Uterus (tissue), 2 donors: Measurements from ENCODE around the gene PPP4C.

Experiments used
- POLR2A ChIP-seq, 2 donors: fragments of 450-650 bp; IDR thresholded peaks; one replicate each; pipeline ENCODE4 v1.6.1; 2016; ENCODE audit warnings: antibody characterized with exemption in 2 of 2, mild to moderate bottlenecking in 1 of 2, moderate library complexity in 1 of 2
- TF ChIP-seq, protein P1 (sequence below), 4 experiments: fragments of 200-600 bp in 2 of 4; fragments of 450-650 bp in 2 of 4; sonication (generic) in 2 of 4; IDR thresholded peaks; one replicate each; pipeline ENCODE4 v1.5.1; 2016 to 2019; ENCODE audit warnings: antibody characterized with exemption in 4 of 4, mild to moderate bottlenecking in 2 of 4, moderate library complexity in 1 of 4

DNA sequence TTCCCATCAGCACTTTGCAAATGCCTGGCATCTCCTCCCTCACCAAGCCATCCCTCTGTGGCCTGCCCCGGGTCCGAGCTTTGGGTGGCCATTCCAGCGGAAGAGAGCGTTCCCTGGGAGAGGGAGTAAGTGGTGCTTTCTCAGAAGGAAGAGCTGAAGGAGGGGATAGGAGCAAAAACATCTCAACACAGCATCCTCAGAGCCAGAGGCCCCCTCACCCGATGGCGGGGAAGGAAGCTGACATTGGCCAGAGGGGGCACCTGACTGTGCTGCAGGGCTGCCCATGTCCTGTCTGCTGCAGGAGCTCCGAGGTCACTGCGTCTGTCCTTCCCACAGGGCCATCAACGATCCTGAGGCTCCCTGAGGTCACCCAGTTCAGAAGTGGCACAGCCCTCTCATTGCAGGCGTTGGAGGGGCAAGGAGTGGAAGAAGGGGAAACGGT, 44.3 kb upstream of the PPP4C start:
- TF ChIP-seq POLR2A (IDR thresholded peaks at IDR 0.05): no peak
- TF ChIP-seq, protein P1, sequence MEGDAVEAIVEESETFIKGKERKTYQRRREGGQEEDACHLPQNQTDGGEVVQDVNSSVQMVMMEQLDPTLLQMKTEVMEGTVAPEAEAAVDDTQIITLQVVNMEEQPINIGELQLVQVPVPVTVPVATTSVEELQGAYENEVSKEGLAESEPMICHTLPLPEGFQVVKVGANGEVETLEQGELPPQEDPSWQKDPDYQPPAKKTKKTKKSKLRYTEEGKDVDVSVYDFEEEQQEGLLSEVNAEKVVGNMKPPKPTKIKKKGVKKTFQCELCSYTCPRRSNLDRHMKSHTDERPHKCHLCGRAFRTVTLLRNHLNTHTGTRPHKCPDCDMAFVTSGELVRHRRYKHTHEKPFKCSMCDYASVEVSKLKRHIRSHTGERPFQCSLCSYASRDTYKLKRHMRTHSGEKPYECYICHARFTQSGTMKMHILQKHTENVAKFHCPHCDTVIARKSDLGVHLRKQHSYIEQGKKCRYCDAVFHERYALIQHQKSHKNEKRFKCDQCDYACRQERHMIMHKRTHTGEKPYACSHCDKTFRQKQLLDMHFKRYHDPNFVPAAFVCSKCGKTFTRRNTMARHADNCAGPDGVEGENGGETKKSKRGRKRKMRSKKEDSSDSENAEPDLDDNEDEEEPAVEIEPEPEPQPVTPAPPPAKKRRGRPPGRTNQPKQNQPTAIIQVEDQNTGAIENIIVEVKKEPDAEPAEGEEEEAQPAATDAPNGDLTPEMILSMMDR (IDR thresholded peaks at IDR 0.05): no peak
